Esophagus (tissue), 2 donors: ENCODE data around the gene PLOD1. TPM values are rescaled to one million over a fixed set of nuclear protein-coding genes. Genes with fewer than 3 reads are reported as not detected.

Source experiments
- H3K27ac ChIP-seq, 2 donors: one replicate each; pipeline ENCODE4 v1.5.1; 2013; ENCODE audit warnings: low read depth in 2 of 2, mild to moderate bottlenecking in 2 of 2, inconsistent platforms in 1 of 2, low read length in 1 of 2, moderate library complexity in 1 of 2
- H3K27me3 ChIP-seq, 2 donors: one replicate each; pipeline ENCODE4 v1.6.1; 2013; ENCODE audit warnings: low read length in 2 of 2, control low read depth in 1 of 2, mild to moderate bottlenecking in 1 of 2; ENCODE audit not compliant: insufficient read depth in 2 of 2, control insufficient read depth in 1 of 2
- H3K36me3 ChIP-seq, 2 donors: one replicate each; pipeline ENCODE4 v1.6.1; 2013; ENCODE audit warnings: low read length in 1 of 2; ENCODE audit not compliant: control insufficient read depth in 2 of 2, insufficient read depth in 2 of 2
- H3K4me1 ChIP-seq, 2 donors: one replicate each; pipeline ENCODE4 v1.6.1; 2013; ENCODE audit warnings: low read length in 1 of 2; ENCODE audit not compliant: control insufficient read depth in 2 of 2, insufficient read depth in 2 of 2
- H3K4me3 ChIP-seq, 2 donors: one replicate each; pipeline ENCODE4 v1.5.1; 2013; ENCODE audit warnings: low read length in 2 of 2, mild to moderate bottlenecking in 2 of 2, low read depth in 1 of 2, moderate library complexity in 1 of 2
- H3K9me3 ChIP-seq, 2 donors: one replicate each; pipeline ENCODE4 v1.6.1; 2013; ENCODE audit warnings: mild to moderate bottlenecking in 2 of 2, low read depth in 1 of 2, low read length in 1 of 2, moderate library complexity in 1 of 2; ENCODE audit not compliant: control insufficient read depth in 2 of 2, insufficient read depth in 1 of 2
- WGBS, 2 donors: extraction: QIAGEN DNeasy Blood & Tissue Kit; methylation state at CpG; one replicate each; pipeline ENCODE4 v1.1.7; 2013; 5-methylcytosine and 5-hydroxymethylcytosine counted together
- polyA plus RNA-seq, 2 donors: library from polyadenylated mRNA; stranded (reverse); fragments of 200-250 nt; gene quantifications; one replicate each; pipeline ENCODE4 v1.2.3, GENCODE V29; 2013
- donor health status: healthy with polysubstance abuse.
- donor health status: Bipolar disorder and iron deficiency.

Gene PLOD1
- polyA plus RNA-seq, 2 donors = 17.1 to 18.2 TPM

DNA sequence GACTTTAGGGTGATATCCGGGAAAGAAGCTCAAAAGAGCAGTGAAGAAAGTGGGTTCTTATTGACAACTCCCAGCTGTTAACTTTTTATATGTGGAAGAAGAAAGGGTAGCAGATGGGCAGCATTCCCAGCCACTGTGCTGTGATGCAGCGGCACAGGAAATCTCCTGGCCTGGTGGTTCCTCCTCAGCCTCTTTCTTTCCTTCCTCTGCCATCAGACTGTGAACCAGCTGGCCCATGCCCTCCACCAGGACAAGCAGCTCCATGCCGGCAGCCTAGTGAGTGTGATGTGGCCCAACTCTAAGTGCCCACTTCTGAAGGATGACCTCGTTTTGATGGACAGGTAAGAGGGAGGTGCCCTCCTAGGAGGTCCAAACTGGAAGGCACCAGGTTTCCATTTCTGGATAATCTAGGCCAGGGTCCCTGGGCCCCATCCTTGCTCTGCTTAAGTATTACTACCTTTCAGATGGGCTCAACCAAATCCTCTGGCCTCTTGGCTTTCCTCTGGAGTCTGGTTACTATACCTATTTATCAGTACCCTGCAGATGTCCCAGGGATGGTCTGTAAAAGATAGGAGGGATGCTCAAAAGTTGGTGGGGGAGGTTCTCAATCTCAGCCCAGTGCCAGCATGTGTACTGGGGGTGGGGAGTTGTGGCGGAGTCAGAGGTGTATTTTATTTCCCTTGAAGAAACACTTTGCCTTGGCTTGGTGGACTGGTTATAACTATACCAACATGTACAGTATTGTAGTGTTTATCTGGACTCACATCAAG, 62.7 kb downstream of the PLOD1 start:
- WGBS, 2 donors = 88 to 92% methylated on average over 5 of the region's 5 CpGs
- Histone ChIP-seq H3K4me1 (peaks cover 4% of the 10 kb centered on the region in 2 donors), H3K27ac (no peak overlapping the region), H3K4me3 (no peak overlapping the region), H3K27me3 (no peaks in the 10 kb centered on the region), H3K9me3 (no peaks in the 10 kb centered on the region), H3K36me3 (peaks cover 25 to 57% of the 10 kb centered on the region in 2 donors)

DNA sequence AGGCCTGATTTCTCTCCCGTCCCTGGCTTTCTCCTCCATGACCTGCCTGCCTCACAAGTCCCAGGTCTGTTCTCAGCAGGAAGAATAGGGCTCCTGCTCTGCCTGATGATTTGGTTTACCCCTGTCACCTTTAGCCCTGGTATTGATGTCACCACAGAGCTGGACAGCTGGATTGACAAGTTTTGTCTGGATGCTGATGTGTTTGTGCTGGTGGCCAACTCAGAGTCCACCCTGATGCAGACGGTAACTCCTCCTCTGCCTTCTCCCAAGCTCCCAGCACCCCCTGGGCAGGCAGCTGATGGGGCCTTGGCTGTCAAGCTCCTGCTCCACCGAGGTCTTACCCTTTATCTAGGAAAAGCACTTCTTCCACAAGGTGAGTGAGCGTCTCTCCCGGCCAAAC, 64.1 kb downstream of the PLOD1 start:
- WGBS, 2 donors = 90 to 94% methylated on average over 5 of the region's 5 CpGs
- Histone ChIP-seq H3K9me3 (no peaks in the 10 kb centered on the region), H3K36me3 (peaks cover 28 to 56% of the 10 kb centered on the region in 2 donors)

DNA sequence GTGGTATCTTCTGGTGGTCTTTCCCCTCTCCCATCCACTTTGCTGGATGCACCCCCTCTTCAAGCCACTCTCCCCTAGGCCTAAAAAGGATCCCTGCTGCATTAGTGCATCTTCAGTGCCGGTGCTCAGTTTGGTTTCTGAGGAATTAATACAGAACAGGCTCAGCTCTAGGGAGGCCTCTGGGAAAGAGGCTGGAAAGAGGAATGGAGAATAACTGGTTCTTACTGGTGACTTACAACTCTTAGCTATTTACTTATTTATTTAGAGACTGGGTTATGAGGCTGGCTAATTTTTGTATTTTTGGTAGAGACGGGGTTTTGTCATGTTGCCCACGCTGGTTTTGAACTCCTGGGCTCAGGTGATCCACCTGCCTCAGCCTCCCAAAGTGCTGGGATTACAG, 64.7 kb downstream of the PLOD1 start:
- Histone ChIP-seq H3K36me3 (peaks cover 30 to 56% of the 10 kb centered on the region in 2 donors), H3K4me3 (no peak overlapping the region), H3K4me1 (peaks cover 4% of the 10 kb centered on the region in 2 donors), H3K27me3 (no peaks in the 10 kb centered on the region), H3K27ac (no peak overlapping the region), H3K9me3 (no peaks in the 10 kb centered on the region)
- WGBS, 2 donors = 79 to 97% methylated on average over 3 of the region's 3 CpGs

More for the DNA sequence above, 64.1 kb downstream of the PLOD1 start:
- H3K27ac ChIP-seq = no peak overlapping the region
- no peaks in the 10 kb centered on the region for H3K27me3 ChIP-seq
- H3K4me1 ChIP-seq = peaks cover 4% of the 10 kb centered on the region in 2 donors
- H3K4me3 ChIP-seq = no peak overlapping the region

GRCh38 chr1:12001249-12001917, 66.9 kb downstream of the PLOD1 start:
- Histone ChIP-seq H3K27ac (no peak overlapping the region), H3K36me3 (peaks cover 44 to 61% of the 10 kb centered on the region in 2 donors), H3K4me1 (peaks cover 4% of the 10 kb centered on the region in 2 donors), H3K27me3 (no peaks in the 10 kb centered on the region), H3K4me3 (no peak overlapping the region), H3K9me3 (no peaks in the 10 kb centered on the region)
- WGBS, 2 donors = 86% methylated on average over 14 of the region's 14 CpGs

DNA sequence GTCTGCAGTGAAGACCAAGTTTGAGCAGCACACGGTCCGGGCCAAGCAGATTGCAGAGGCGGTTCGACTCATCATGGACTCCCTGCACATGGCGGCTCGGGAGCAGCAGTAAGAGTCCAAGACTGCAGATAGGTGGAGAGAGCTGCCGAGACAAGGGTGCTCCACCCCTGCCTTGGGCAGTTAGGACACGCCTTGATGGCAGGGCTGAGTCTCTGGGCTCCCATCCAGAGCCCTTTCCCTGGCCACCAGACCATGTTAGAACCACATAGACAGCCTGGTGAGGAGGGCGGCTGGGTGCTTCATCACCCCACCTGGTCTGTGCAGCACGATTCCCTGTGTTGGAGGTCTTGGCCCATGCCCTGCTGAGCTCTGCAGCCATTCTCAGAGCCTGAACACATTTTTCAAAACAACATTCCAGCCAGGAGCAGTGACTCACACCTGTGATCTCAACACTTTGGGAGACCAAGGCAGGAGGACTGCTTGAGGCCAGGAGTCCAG, 67.5 kb downstream of the PLOD1 start:
- Histone ChIP-seq H3K27me3 (no peaks in the 10 kb centered on the region), H3K36me3 (peaks cover 50 to 64% of the 10 kb centered on the region in 2 donors), H3K4me3 (no peak overlapping the region), H3K27ac (no peak overlapping the region), H3K9me3 (no peaks in the 10 kb centered on the region), H3K4me1 (peaks cover 4% of the 10 kb centered on the region in 2 donors)
- WGBS, 2 donors = 67 to 72% methylated on average over 10 of the region's 10 CpGs

DNA sequence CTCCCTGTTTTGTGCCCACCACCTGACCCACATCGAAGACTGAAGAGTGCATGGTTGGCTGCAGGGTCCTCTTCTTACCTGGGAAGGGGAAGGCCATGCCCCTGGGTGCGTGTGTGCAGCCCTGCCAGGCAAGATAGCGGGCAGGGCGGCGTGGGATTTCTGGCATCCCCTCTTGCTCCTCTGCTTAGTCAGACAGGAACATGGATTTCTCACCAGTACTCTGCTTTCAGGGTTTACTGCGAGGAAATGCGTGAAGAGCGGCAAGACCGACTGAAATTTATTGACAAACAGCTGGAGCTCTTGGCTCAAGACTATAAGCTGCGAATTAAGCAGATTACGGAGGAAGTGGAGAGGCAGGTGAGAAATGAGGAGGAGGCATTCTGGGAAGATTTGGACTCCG, 69.2 kb downstream of the PLOD1 start:
- 94 to 95% methylated on average over 12 of the region's 12 CpGs for WGBS, 2 donors
- H3K27ac ChIP-seq = no peak overlapping the region
- H3K4me1 ChIP-seq = peaks cover 4% of the 10 kb centered on the region in 2 donors
- H3K4me3 ChIP-seq = no peak overlapping the region
- H3K9me3 ChIP-seq = no peaks in the 10 kb centered on the region
- no peaks in the 10 kb centered on the region for H3K27me3 ChIP-seq
- peaks cover 43 to 58% of the 10 kb centered on the region in 2 donors for H3K36me3 ChIP-seq

DNA sequence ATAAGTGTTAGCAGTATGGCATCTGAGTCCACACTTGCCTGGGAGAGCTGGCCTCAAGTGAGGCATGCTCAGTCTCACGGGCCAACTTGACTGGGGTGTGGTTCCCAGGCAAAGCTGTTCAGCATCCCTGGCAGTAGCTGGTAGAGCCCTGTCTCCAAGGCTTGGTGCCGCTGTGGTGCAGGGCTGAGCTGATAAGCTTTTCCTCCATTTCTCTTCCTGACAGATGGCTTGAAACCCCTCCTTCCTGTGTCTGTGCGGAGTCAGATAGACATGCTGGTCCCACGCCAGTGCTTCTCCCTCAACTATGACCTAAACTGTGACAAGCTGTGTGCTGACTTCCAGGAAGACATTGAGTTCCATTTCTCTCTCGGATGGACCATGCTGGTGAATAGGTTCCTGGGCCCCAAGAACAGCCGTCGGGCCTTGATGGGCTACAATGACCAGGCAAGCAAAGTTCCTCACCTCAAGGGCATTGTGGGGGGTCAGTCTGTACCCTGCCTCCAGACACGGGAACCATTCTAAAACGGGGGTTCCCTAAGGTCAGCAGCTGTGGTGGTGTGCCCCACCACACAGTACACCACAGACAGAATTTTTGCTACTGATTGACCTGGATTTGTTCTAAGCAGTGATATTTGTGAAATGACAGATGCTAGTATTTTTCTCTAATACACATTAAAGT, 71.1 kb downstream of the PLOD1 start:
- Histone ChIP-seq H3K4me3 (no peak overlapping the region), H3K36me3 (peaks cover 47 to 58% of the 10 kb centered on the region in 2 donors), H3K27ac (no peak overlapping the region), H3K4me1 (peaks cover 4% of the 10 kb centered on the region in 2 donors), H3K27me3 (no peaks in the 10 kb centered on the region), H3K9me3 (no peaks in the 10 kb centered on the region)
- WGBS, 2 donors = 82 to 87% methylated on average over 9 of the region's 9 CpGs

DNA sequence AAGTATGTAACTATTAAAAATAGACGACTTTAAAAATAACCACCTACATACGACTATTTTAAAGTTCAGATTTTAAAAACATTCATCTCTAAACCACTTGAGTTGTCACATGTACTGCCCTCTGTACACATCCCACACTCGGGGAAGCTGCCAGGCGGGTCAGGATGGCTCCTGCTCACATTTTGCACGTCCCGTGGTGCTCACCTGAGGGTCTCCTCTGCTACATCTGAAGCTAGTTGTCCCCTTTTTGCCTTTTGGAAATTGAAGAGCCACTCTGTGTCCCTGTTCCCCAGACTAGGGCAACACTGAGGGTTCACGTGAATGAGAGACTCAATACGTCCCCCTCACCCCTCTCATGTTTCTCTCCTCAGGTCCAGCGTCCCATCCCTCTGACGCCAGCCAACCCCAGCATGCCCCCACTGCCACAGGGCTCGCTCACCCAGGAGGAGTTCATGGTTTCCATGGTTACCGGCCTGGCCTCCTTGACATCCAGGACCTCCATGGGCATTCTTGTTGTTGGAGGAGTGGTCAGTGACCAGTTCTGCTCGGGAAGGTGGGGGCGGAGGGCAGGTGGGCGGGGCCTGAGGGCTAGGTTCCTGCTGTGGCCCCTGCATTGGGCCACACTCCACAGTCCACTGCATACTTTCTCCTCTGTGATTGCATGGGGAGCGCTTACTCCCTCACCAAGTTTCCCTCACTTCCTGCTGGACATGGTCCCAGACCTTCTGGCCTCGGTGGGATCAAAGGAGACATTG, 71.8 kb downstream of the PLOD1 start:
- Histone ChIP-seq H3K27me3 (no peaks in the 10 kb centered on the region), H3K4me1 (peaks cover 2 to 4% of the 10 kb centered on the region in 2 donors), H3K27ac (no peak overlapping the region), H3K9me3 (no peaks in the 10 kb centered on the region), H3K4me3 (no peak overlapping the region), H3K36me3 (peaks cover 51 to 60% of the 10 kb centered on the region in 2 donors)
- WGBS, 2 donors = 86 to 87% methylated on average over 17 of the region's 17 CpGs

DNA sequence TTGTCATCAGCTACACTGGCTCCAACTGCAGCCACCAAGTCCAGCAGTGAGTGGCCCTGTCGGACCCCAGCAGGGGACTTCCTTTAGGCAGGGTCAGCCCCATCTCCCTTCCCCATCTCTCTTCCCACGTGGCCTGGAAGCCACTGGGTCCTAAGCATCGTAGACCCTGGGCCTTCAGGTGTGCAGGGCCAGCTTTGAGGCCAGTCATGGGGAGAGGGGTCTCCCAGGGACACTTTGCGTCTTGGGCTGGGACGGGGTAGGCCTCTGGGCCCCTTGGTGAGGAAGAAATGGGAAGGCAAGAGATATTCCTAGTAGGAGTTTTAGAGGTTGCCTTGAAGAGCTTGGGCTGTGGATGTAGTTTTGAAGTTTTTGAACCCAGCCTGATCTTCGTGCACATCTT, 72.7 kb downstream of the PLOD1 start:
- Histone ChIP-seq H3K27me3 (no peaks in the 10 kb centered on the region), H3K4me3 (no peak overlapping the region), H3K9me3 (no peaks in the 10 kb centered on the region), H3K4me1 (peaks cover 0 to 2% of the 10 kb centered on the region in 2 donors), H3K36me3 (peaks cover 50 to 62% of the 10 kb centered on the region in 2 donors), H3K27ac (no peak overlapping the region)
- WGBS, 2 donors = 93 to 94% methylated on average over 6 of the region's 6 CpGs
